HG02973 (cell line): ENCODE results near the gene MAN1A2.
"Not testable (repeated sequence)": the region's sequence is repeated elsewhere in the genome, so short reads cannot be mapped to it uniquely, and the experiment has no call there.

Experiments used
- ATAC-seq: cut with Tn5 transposase; IDR thresholded peaks from one replicate; pipeline ENCODE4 v1.9.1; 2021; ENCODE audit warnings: moderate library complexity; ENCODE audit not compliant: unreplicated experiment

Gene MAN1A2

GRCh38 chr1:117367046-117368025 lies at the start of gene MAN1A2:
Gene MAN1A2, plus strand, starts transcription at chr1:117367449. Its CDS starts 735 bp downstream, at chr1:117368184.
- peak; percentile 50 for ATAC-seq

- ATAC-seq, result no peak
These were observed 49.2 kb upstream of the MAN1A2 start for GRCh38 chr1:117318011-117318410.

- no peak for ATAC-seq
These were observed 48.8 kb upstream of the MAN1A2 start for GRCh38 chr1:117318426-117318825.

GRCh38 chr1:117320515-117320914 lies 46.7 kb upstream of the MAN1A2 start:
- ATAC-seq, result no peak

- no peak for ATAC-seq
These were observed 45.3 kb upstream of the MAN1A2 start for GRCh38 chr1:117321680-117322609.

- no peak for ATAC-seq
These were observed 42.9 kb upstream of the MAN1A2 start for GRCh38 chr1:117324357-117324756.

- ATAC-seq, result not testable (repeated sequence)
These were observed 41.2 kb upstream of the MAN1A2 start for GRCh38 chr1:117326035-117326434.

- ATAC-seq, result no peak
These were observed 40.2 kb upstream of the MAN1A2 start for GRCh38 chr1:117327011-117327410.

GRCh38 chr1:117335376-117336086 lies 31.7 kb upstream of the MAN1A2 start:
- no peak for ATAC-seq

- no peak for ATAC-seq
These were observed 31.0 kb upstream of the MAN1A2 start for GRCh38 chr1:117336088-117336817.

- ATAC-seq, result no peak
These were observed 27.2 kb upstream of the MAN1A2 start for GRCh38 chr1:117339866-117340700.

- no peak for ATAC-seq
These were observed 26.1 kb upstream of the MAN1A2 start for GRCh38 chr1:117341123-117341522.

GRCh38 chr1:117342397-117342796 lies 24.9 kb upstream of the MAN1A2 start:
- no peak for ATAC-seq

GRCh38 chr1:117346206-117346928 lies 20.9 kb upstream of the MAN1A2 start:
- no peak for ATAC-seq

- ATAC-seq, result no peak
These were observed 19.3 kb upstream of the MAN1A2 start for GRCh38 chr1:117347907-117348306.

- ATAC-seq, result not testable (repeated sequence)
These were observed 14.6 kb upstream of the MAN1A2 start for GRCh38 chr1:117352695-117353094.

GRCh38 chr1:117357833-117358603 lies 9.2 kb upstream of the MAN1A2 start:
- not testable (repeated sequence) for ATAC-seq

GRCh38 chr1:117358604-117358887 lies 8.7 kb upstream of the MAN1A2 start:
- ATAC-seq, result not testable (repeated sequence)
